Uterus (tissue), 4 donors: ENCODE results near the gene ARL2. TPM values are rescaled to one million over a fixed set of nuclear protein-coding genes. Genes with fewer than 3 reads are reported as not detected.

Experiments
- DNase-seq, 2 donors: peaks; one replicate each; pipeline ENCODE4 v3.0.0-alpha.2; 2019 to 2020
- H3K27ac ChIP-seq, 2 donors: fragments of 200-600 bp; sonication (generic); 1 replicate in 1 of 2; 2 replicates in 1 of 2; pipeline ENCODE4 v1.5.1; 2016 to 2018
- H3K27me3 ChIP-seq, 2 donors: fragments of 200-600 bp; sonication (generic); one replicate each; pipeline ENCODE4 v1.5.1; 2018 to 2019; ENCODE audit warnings: control low read depth in 1 of 2
- H3K36me3 ChIP-seq, 2 donors: fragments of 200-600 bp; sonication (generic); one replicate each; pipeline ENCODE4 v1.5.1; 2019; ENCODE audit warnings: control low read depth in 1 of 2
- H3K4me1 ChIP-seq, 2 donors: fragments of 200-600 bp; sonication (generic); one replicate each; pipeline ENCODE4 v1.5.1; 2018 to 2019; ENCODE audit warnings: control low read depth in 1 of 2
- H3K4me3 ChIP-seq, 2 donors: fragments of 200-600 bp; sonication (generic); 1 replicate in 1 of 2; 2 replicates in 1 of 2; pipeline ENCODE4 v1.5.1; 2018 to 2019; ENCODE audit warnings: mild to moderate bottlenecking in 1 of 2
- H3K9me3 ChIP-seq, 2 donors: fragments of 200-600 bp; sonication (generic); one replicate each; pipeline ENCODE4 v1.5.1; 2019; ENCODE audit warnings: control low read depth in 1 of 2
- CTCF ChIP-seq, 4 experiments: fragments of 200-600 bp in 2 of 4; fragments of 450-650 bp in 2 of 4; sonication (generic) in 2 of 4; IDR thresholded peaks; one replicate each; pipeline ENCODE4 v1.5.1; 2016 to 2019; ENCODE audit warnings: antibody characterized with exemption in 4 of 4, mild to moderate bottlenecking in 2 of 4, moderate library complexity in 1 of 4
- POLR2A ChIP-seq, 2 donors: fragments of 450-650 bp; IDR thresholded peaks; one replicate each; pipeline ENCODE4 v1.6.1; 2016; ENCODE audit warnings: antibody characterized with exemption in 2 of 2, mild to moderate bottlenecking in 1 of 2, moderate library complexity in 1 of 2
- intact Hi-C: fragments of 100-400 bp; cut with DNase I; formaldehyde crosslinking; loops from one replicate; pipeline ENCODE4 v1.15.1; 2023; ENCODE audit warnings: low total_unique reads
- total RNA-seq, 4 donors: library from RNA; depleted of rRNA in 3 of 4; stranded (reverse); fragments of >200 nt in 3 of 4; gene quantifications; one replicate each; pipeline versions ENCODE4 v1.1.0 to v1.2.4, GENCODE V29; 2014 to 2023
- donor health status: DM: yes; HTN: yes; CAD: no.

The ARL2 gene
- total RNA-seq, 4 donors from 2014 or later: 63.5 to 120 (median 93.8) TPM

DNA sequence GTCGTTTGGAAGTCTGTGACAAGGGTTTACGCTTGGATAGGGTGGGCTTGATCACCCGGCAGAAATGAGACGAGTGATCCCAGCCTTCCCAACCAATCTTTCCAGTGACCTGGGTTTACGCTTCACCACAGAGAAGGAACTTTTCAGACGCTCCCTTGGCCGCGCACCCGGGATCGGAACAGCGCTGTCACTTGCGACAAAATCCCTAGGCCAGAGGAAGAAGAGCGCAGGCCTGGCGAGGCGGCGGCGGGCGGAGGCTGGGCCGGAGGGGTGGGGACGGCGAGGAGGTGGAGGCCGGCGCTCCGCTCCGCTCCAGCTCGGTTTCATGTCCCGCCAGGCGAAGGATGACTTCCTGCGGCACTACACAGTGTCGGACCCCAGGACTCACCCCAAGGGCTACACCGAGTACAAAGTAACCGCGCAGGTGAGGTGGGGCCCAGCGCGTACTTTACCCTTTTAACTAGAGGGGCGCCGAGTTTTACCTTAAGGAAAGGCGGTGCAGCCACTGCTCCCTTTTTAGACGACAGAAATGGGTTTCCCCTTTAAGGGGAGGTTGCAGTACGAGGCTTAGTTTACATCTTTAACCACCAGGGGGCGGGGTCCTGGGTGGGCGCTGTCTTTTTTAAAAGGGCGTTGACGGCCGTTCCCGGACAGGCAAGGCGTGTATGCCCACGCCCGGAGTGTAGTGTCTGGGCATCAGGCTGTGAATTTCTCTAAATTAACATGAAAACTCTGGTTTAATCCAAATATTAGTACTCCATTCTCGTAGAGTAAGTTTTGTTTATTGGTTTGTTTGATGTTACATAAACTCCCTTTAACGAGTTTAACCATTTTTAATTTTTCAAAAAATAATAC is 13.5 kb downstream of the ARL2 start, which contains the start of gene SNX15:
SNX15 (plus strand) TSS at position 227 of the 855 bp plus-strand sequence; CDS start at position 326, 99 bp downstream.
- H3K36me3 ChIP-seq: no peaks in the 10 kb centered on the region
- intact Hi-C loops: no loop called here
- TF ChIP-seq POLR2A (IDR thresholded peaks at IDR 0.05) (peak; percentile 76 to 78), CTCF (IDR thresholded peaks at IDR 0.05) (peak; percentile 57 to 81 (median 73))

DNA sequence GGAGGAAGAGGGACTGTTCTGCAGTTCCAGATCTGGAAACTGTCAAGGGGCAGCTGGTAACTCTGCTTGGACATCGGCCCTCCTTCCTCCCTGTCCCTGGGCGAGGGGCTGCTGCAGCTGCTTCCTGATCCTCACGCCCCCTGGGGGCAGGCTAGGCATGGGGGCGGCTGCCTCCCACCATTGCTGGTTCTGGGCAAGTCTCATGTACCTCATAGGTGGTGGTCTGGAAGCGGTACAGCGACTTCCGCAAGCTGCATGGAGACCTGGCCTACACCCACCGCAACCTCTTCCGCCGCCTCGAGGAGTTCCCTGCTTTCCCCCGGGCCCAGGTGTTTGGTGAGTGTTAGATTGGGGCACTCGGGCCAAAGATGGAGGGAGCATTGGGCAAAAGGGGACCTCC is 18.3 kb downstream of the ARL2 start:
- H3K27ac ChIP-seq: no peak overlapping the region
- no peak overlapping the region for H3K4me3 ChIP-seq
- no peaks in the 10 kb centered on the region for H3K27me3 ChIP-seq
- H3K9me3 ChIP-seq: no peaks in the 10 kb centered on the region
- intact Hi-C loops: no loop called here
- no peaks in the 10 kb centered on the region for H3K4me1 ChIP-seq
- H3K36me3 ChIP-seq: no peaks in the 10 kb centered on the region
- no peak for DNase-seq
- TF ChIP-seq POLR2A (IDR thresholded peaks at IDR 0.05): no peak
- TF ChIP-seq CTCF (IDR thresholded peaks at IDR 0.05): no peak

More for the DNA sequence above, 13.5 kb downstream of the ARL2 start, which contains the start of gene SNX15:
- peak; percentile 94 to 95 for DNase-seq
- Histone ChIP-seq H3K27ac (peak within 1 kb of the TSS; percentile 88 to 92), H3K9me3 (no peaks in the 10 kb centered on the region), H3K4me1 (no peaks in the 10 kb centered on the region), H3K4me3 (peak within 1 kb of the TSS; percentile 62 to 64), H3K27me3 (no peaks in the 10 kb centered on the region)

DNA sequence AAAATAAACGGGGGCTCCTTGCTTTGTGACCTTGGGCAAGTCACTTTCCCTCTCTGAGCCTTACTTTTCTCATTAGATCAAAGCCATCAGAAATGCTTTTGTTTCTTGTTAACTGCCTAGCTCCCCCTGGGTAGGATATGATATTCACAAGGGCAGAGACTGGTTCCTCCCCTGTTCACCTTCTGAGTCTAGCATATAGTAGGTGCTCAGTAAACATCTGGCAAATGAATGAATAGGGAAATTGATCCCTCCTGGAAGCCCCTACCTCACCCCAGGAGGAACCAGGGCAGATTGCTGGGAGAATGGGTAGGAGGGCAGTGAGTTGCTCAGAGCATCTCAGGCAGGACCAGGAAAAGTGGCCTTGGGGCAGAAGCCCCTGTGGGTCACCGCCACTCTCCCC is 20.5 kb downstream of the ARL2 start:
- Histone ChIP-seq H3K36me3 (no peaks in the 10 kb centered on the region), H3K27ac (no peak overlapping the region), H3K27me3 (no peaks in the 10 kb centered on the region), H3K9me3 (no peaks in the 10 kb centered on the region), H3K4me1 (no peaks in the 10 kb centered on the region), H3K4me3 (no peak overlapping the region)
- intact Hi-C loops: no loop called here
- TF ChIP-seq CTCF (IDR thresholded peaks at IDR 0.05) (no peak), POLR2A (IDR thresholded peaks at IDR 0.05) (no peak)
- no peak for DNase-seq

GRCh38 chr11:65035579-65035978 is 21.6 kb downstream of the ARL2 start:
- no peaks in the 10 kb centered on the region for H3K36me3 ChIP-seq
- H3K9me3 ChIP-seq: no peaks in the 10 kb centered on the region
- H3K27me3 ChIP-seq: no peaks in the 10 kb centered on the region
- H3K27ac ChIP-seq: no peak overlapping the region
- TF ChIP-seq POLR2A (IDR thresholded peaks at IDR 0.05): no peak
- no peak for TF ChIP-seq CTCF (IDR thresholded peaks at IDR 0.05)
- intact Hi-C loops: no loop called here
- H3K4me1 ChIP-seq: peaks cover 0 to 4% of the 10 kb centered on the region in 2 donors
- H3K4me3 ChIP-seq: no peak overlapping the region
- DNase-seq: no peak

DNA sequence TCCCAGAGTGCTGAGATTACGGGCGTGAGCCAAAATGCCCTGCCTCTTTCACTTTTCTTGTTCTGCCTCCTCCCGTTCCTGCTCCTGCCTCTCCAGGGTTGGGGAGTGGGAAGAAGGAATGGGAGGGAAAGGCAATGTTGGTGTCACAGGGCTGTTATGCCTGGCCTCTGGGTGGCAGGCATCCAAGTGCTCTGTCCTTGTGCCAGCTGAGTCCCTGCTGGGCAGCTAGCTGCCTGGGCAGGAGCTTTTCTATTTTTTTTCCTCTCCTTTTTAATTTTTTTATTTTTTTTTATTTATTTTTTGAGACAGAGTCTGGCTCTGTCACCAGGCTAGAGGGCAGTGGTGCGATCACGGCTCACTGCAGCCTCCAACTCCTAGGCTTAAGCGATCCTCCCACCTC is 23.0 kb downstream of the ARL2 start:
- intact Hi-C loops: no loop called here
- peaks cover 0 to 4% of the 10 kb centered on the region in 2 donors for H3K4me1 ChIP-seq
- DNase-seq: no peak
- H3K9me3 ChIP-seq: no peaks in the 10 kb centered on the region
- no peak overlapping the region for H3K27ac ChIP-seq
- H3K27me3 ChIP-seq: no peaks in the 10 kb centered on the region
- H3K4me3 ChIP-seq: no peak overlapping the region
- H3K36me3 ChIP-seq: no peaks in the 10 kb centered on the region
- TF ChIP-seq CTCF (IDR thresholded peaks at IDR 0.05): no peak
- TF ChIP-seq POLR2A (IDR thresholded peaks at IDR 0.05): no peak
